GM12878 (cell line): ENCODE measurements around the gene PCDHGC4.
A peak's percentile ranks its signal among the peaks of the same experiment; 100 is the strongest.

ENCODE experiments used
- ASH2L ChIP-seq: fragments of 300-600, 200-600 bp; sonication (generic); IDR thresholded peaks from 2 replicates; pipeline ENCODE4 v1.6.1; 2017; ENCODE audit warnings: low read depth, mild to moderate bottlenecking, borderline replicate concordance
- CEBPZ ChIP-seq: fragments of 150-350 bp; IDR thresholded peaks from 2 replicates; pipeline ENCODE4 v1.6.1; 2016; ENCODE audit warnings: low read depth, low read length
- CTCF ChIP-seq, 3 experiments: IDR thresholded peaks in 2 of 3; conservative IDR thresholded peaks in 1 of 3; 2 replicates each; pipeline ENCODE4 v1.5.1; 2011; ENCODE audit warnings: low read depth in 3 of 3, low read length in 3 of 3, mild to moderate bottlenecking in 3 of 3, control low read depth in 2 of 3, moderate library complexity in 2 of 3, inconsistent platforms in 1 of 3, mixed read lengths in 1 of 3; ENCODE audit not compliant: control insufficient read depth in 2 of 3, insufficient read depth in 1 of 3; ENCODE audit errors: extremely low read depth in 1 of 3
- EP300 ChIP-seq, 2 experiments: fragments of 150-350 bp in 1 of 2; IDR thresholded peaks; 2 replicates each; pipeline ENCODE4 v1.6.1; 2011 to 2012; ENCODE audit warnings: low read depth in 2 of 2, low read length in 2 of 2, borderline replicate concordance in 1 of 2, improper control_type of control experiment in 1 of 2, inconsistent platforms in 1 of 2; ENCODE audit not compliant: control insufficient read depth in 1 of 2
- ESRRA ChIP-seq: IDR thresholded peaks from 2 replicates; pipeline ENCODE4 v1.6.1; 2012; ENCODE audit warnings: mild to moderate bottlenecking, low read length, improper control_type of control experiment
- FOXM1 ChIP-seq: IDR thresholded peaks from 2 replicates; pipeline ENCODE4 v1.6.1; 2012; ENCODE audit warnings: low read depth, mild to moderate bottlenecking, inconsistent platforms, low read length, moderate library complexity
- MYC ChIP-seq: IDR thresholded peaks from 2 replicates; pipeline ENCODE4 v1.6.1; 2011; ENCODE audit warnings: mild to moderate bottlenecking, low read length, moderate library complexity, inconsistent platforms; ENCODE audit not compliant: insufficient read depth, insufficient replicate concordance, insufficient read length, severe bottlenecking
- NFIC ChIP-seq: IDR thresholded peaks from 2 replicates; pipeline ENCODE4 v1.6.1; 2012; ENCODE audit warnings: low read depth, mild to moderate bottlenecking, inconsistent platforms, low read length, moderate library complexity
- POLR2A ChIP-seq: IDR thresholded peaks from 2 replicates; pipeline ENCODE4 v1.6.1; 2011; ENCODE audit warnings: low read depth, mild to moderate bottlenecking, low read length
- POLR2AphosphoS2 ChIP-seq: IDR thresholded peaks from 2 replicates; pipeline ENCODE4 v1.6.1; 2011; ENCODE audit warnings: low read depth, mild to moderate bottlenecking, low read length, improper control_type of control experiment, moderate library complexity
- RAD21 ChIP-seq: IDR thresholded peaks from 2 replicates; pipeline ENCODE4 v1.6.1; 2011; ENCODE audit warnings: mild to moderate bottlenecking, low read depth, low read length, moderate library complexity; ENCODE audit not compliant: insufficient read depth
- SUZ12 ChIP-seq: fragments of 200-600 bp; sonication (generic); IDR thresholded peaks from one replicate; pipeline ENCODE4 v1.6.1; 2018; ENCODE audit warnings: antibody characterized with exemption, mild to moderate bottlenecking; ENCODE audit not compliant: unreplicated experiment
- TARDBP ChIP-seq: IDR thresholded peaks from 2 replicates; pipeline ENCODE4 v1.6.1; 2016; ENCODE audit warnings: borderline replicate concordance
- YY1 ChIP-seq: IDR thresholded peaks from 2 replicates; pipeline ENCODE4 v1.6.1; 2011; ENCODE audit warnings: low read depth, mild to moderate bottlenecking, low read length

GRCh38 chr5:141484310-141484640 lies 555 bp upstream of the PCDHGC4 start:
- no peak for TF ChIP-seq TARDBP
- no peak for TF ChIP-seq POLR2A
- no peak for TF ChIP-seq CTCF (IDR thresholded peaks at IDR 0.05 in 2 of 3, conservative IDR thresholded peaks at IDR 0.05 in 1 of 3; ENCODE audit: control insufficient read depth in 2 of 3, extremely low read depth in 1 of 3, insufficient read depth in 1 of 3, low read depth in 3 of 3, low read length in 3 of 3)
- no peak for TF ChIP-seq YY1
- no peak for TF ChIP-seq EP300 (IDR thresholded peaks at IDR 0.05; ENCODE audit: borderline replicate concordance in 1 of 2, control insufficient read depth in 1 of 2, low read depth in 2 of 2, low read length in 2 of 2)
- no peak for TF ChIP-seq NFIC
- TF ChIP-seq RAD21: no peak
- TF ChIP-seq POLR2AphosphoS2: no peak
- no peak for TF ChIP-seq MYC
- TF ChIP-seq CEBPZ: no peak
- no peak for TF ChIP-seq ASH2L
- no peak for TF ChIP-seq ESRRA
- TF ChIP-seq FOXM1: peak; percentile 23; the same call in 1 of the 2 replicates
- no peak for TF ChIP-seq SUZ12
